HUES6 (cell line): ENCODE measurements around the gene CLSTN3.

ENCODE experiments used
- H3K27ac ChIP-seq: 2 replicates; pipeline ENCODE4 v1.7.0; 2013; ENCODE audit warnings: low read depth, mild to moderate bottlenecking, low read length, inconsistent platforms
- H3K27me3 ChIP-seq: 2 replicates; pipeline ENCODE4 v1.6.1; 2013; ENCODE audit warnings: low read length; ENCODE audit not compliant: control insufficient read depth, insufficient read depth
- H3K36me3 ChIP-seq: 2 replicates; pipeline ENCODE4 v1.6.1; 2013; ENCODE audit warnings: low read length; ENCODE audit not compliant: control insufficient read depth, insufficient read depth
- H3K4me1 ChIP-seq: 2 replicates; pipeline ENCODE4 v1.6.1; 2013; ENCODE audit warnings: low read length; ENCODE audit not compliant: control insufficient read depth, insufficient read depth
- H3K4me3 ChIP-seq: 2 replicates; pipeline ENCODE4 v1.5.1; 2013; ENCODE audit warnings: low read depth, low read length
- H3K9ac ChIP-seq: one replicate; pipeline ENCODE4 v1.6.1; 2013; ENCODE audit warnings: mild to moderate bottlenecking, low read length
- H3K9me3 ChIP-seq: 2 replicates; pipeline ENCODE4 v1.6.1; 2013; ENCODE audit warnings: low read depth, low read length; ENCODE audit not compliant: control insufficient read depth, insufficient read depth

CLSTN3 gene

DNA sequence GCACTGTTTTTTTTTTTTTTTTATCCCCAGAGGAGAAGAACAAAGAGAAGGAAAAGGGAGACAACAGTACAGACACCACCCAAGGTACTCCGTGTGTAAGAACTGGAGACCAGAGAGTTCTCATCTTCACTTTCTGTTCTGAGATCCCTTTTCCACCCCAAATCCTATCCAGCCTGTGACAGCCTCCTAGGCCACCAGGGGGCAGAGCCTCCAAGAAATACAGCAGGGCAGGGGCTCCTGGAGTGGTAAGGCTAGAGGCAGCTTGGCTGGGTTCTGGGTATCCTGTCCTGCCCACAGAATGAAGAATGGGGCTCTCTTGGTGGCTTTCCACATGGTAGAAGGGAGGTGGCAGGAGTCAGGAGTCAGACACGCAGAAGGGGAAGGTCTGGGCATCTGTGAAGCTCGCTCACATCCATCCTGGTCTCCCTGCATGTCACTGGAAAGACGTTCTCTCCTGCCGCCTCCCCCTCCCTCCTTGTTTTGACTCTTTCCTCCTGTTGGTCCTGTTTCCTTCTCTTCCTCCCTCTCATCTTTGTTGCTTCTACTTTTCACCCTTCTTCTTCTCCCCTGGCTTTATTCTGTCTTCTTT lies 12.0 kb downstream of the CLSTN3 start:
- Histone ChIP-seq H3K27me3 (no peaks in the 10 kb centered on the region), H3K27ac (no peak overlapping the region), H3K9ac (no peak overlapping the region), H3K9me3 (no peaks in the 10 kb centered on the region), H3K36me3 (peaks cover 10% of the 10 kb centered on the region), H3K4me3 (no peak overlapping the region), H3K4me1 (peaks cover 2% of the 10 kb centered on the region; the same call in 1 of the 2 replicates)

DNA sequence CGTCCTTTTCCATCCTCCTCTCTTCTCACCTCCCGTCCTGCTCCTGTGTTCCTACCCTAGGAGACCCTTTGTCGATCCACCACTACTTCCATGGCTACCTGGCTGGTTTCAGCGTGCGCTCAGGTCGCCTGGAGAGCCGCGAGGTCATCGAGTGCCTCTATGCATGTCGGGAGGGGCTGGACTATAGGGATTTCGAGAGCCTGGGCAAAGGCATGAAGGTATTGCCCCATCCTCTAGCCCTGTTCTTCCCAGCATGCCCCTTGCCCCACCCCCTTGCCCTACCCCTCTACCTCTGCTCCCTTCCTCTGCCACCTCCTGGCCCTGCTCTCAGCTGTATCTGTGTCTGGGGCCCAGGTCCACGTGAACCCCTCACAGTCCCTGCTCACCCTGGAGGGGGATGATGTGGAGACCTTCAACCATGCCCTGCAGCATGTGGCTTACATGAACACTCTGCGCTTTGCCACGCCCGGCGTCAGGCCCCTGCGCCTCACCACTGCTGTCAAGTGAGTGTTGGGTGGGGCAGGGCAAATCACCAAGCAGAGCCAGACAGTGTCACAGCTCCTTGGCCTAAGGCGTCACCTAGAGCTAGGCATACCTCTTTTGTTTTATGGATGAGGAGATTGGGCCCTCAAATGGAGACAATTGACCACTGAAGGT lies 12.8 kb downstream of the CLSTN3 start:
- Histone ChIP-seq H3K4me3 (no peak overlapping the region), H3K27me3 (no peaks in the 10 kb centered on the region), H3K9ac (no peak overlapping the region), H3K27ac (no peak overlapping the region), H3K4me1 (peaks cover 2% of the 10 kb centered on the region; the same call in 1 of the 2 replicates), H3K9me3 (no peaks in the 10 kb centered on the region), H3K36me3 (peaks cover 8% of the 10 kb centered on the region)

DNA sequence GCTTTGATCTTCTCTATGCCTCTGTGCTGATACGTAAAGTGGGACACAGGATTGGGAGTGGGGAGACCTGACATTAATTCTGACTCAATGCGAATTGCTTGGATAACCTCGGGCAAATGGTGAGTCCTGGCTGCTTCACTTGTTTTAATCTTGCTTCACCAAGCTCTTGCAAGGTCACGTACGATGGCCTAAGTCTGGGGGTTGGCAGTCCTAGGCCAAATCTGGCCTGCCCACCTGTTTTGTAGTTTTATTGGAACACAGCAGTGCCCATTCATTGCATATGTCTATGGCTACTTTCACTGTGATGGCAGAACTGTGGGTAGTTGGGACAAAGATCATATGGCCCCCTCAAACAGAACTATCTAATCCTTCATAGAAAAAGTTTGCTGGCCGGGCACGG lies 13.4 kb downstream of the CLSTN3 start:
- H3K4me3 ChIP-seq, result no peak overlapping the region
- no peak overlapping the region for H3K9ac ChIP-seq
- H3K27me3 ChIP-seq, result no peaks in the 10 kb centered on the region
- peaks cover 2% of the 10 kb centered on the region; the same call in 1 of the 2 replicates for H3K4me1 ChIP-seq
- peaks cover 8% of the 10 kb centered on the region for H3K36me3 ChIP-seq
- H3K27ac ChIP-seq, result no peak overlapping the region
- H3K9me3 ChIP-seq, result no peaks in the 10 kb centered on the region

DNA sequence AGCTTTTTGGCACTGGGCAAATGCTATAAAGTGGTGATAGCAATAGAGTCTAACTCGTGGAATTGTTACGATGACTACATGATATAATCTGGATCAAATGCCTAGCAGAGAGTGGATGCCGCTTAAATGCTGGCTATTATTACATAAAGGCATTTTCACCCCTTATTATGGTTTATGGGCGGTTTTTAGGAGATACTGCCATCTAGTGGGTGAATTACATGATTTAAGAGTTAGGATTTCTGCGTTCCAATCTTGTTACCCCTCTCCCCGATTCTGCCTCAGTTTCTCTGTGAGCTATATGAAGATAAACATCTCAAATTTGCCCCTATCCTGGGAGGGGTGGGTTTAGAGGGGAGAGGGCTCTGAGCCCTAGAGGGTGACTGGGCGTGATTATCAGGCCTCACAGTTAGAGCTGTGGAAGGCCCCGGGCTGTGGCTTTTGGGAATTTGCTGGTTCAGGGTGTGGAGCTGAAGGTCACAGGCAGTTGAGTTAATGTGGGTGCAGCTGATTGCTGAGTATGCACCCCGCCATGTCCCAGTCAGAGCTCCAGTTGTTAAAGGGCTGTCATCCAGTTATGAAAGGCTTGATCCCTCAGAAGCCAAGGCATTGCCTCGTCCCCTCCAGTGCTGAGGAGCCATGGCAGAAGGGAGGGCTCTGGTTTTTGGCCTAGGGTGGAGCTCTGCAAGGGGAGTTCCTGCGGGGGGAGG lies 14.4 kb downstream of the CLSTN3 start:
- Histone ChIP-seq H3K4me1 (peaks cover 2% of the 10 kb centered on the region; the same call in 1 of the 2 replicates), H3K27ac (no peak overlapping the region), H3K4me3 (no peak overlapping the region), H3K27me3 (no peaks in the 10 kb centered on the region), H3K9ac (no peak overlapping the region), H3K36me3 (peaks cover 18% of the 10 kb centered on the region), H3K9me3 (no peaks in the 10 kb centered on the region)

DNA sequence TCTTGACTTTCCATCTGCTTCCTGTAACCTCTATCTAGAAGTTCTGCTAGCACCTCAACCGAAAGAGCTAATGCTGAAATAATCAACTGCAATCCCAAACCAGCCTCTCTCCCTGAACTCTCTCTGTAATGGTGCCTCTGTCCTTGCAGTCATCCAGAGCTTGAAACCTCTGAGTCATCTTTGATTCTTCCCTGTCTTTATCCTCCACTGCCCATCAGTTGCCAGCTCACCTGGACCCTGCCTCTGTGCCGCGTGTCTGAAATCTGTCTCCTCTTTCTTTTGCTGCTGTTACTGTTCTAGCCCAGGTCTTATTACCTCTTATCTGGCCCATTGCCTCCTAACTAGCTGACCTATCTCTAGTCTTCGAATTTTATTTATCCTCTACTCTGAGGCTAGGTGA lies 15.5 kb downstream of the CLSTN3 start:
- no peaks in the 10 kb centered on the region for H3K9me3 ChIP-seq
- H3K27me3 ChIP-seq, result no peaks in the 10 kb centered on the region
- peaks cover 2% of the 10 kb centered on the region; the same call in 1 of the 2 replicates for H3K4me1 ChIP-seq
- no peak overlapping the region for H3K9ac ChIP-seq
- no peak overlapping the region for H3K4me3 ChIP-seq
- peaks cover 29% of the 10 kb centered on the region for H3K36me3 ChIP-seq
- H3K27ac ChIP-seq, result no peak overlapping the region

DNA sequence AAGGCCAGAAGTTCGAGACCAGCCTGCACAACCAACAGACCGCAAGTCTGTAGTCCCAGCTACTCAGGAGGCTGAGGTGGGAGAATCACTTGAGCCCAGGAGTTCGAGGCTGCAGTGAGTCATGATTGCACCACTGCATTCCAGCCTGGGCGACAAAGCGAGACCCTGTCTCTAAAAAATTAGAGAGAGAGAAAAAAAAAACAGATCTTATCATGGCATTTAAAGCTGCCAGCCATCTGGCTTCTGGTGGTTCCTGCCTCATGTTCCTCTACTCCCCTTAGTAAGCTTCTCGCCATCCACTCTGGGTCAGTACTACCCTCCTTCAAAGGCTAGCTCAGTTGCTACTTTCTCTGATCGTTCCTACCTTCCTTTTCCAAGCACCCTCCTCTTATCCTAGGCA lies 16.1 kb downstream of the CLSTN3 start:
- H3K27me3 ChIP-seq, result no peaks in the 10 kb centered on the region
- H3K4me1 ChIP-seq, result peaks cover 2% of the 10 kb centered on the region; the same call in 1 of the 2 replicates
- peaks cover 35% of the 10 kb centered on the region for H3K36me3 ChIP-seq
- no peak overlapping the region for H3K27ac ChIP-seq
- no peaks in the 10 kb centered on the region for H3K9me3 ChIP-seq
- H3K9ac ChIP-seq, result no peak overlapping the region
- no peak overlapping the region for H3K4me3 ChIP-seq

DNA sequence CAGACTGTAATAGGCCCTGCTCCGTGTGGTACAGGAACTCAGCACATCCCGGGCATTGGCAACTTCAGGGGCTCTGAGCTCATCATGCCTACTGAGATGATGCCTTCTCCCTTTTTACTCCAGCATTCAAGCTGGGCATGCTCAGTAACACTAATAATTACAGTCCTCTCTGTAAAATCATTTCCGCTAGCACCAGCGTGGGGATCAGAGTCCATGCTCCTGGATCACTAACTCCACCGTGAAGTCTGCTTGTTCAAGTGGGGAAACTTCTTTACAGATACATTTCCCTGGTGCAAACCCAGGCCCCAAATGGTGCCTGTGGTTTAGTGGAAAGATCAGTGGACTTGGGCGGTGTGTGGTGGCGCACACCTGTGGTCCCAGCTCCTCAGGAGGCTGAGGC lies 16.7 kb downstream of the CLSTN3 start:
- Histone ChIP-seq H3K9ac (no peak overlapping the region), H3K27me3 (no peaks in the 10 kb centered on the region), H3K36me3 (peaks cover 37% of the 10 kb centered on the region)

DNA sequence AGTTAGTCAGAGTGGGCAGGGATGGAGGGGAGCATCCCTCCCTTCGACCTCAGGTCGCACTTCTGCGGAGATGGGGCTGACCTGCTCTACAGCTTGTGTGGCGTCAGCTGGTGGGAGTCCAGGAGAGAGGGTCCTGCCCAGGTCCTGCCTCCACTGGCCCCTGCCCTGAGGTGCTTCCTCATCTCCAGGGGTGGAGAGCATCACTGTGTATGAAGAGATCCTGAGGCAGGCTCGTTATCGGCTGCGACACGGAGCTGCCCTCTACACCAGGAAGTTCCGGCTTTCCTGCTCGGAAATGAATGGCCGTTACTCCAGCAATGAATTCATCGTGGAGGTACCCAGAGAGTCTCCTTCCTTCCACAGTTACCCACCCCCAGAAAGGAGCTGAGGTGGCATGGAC lies 20.2 kb downstream of the CLSTN3 start:
- no peaks in the 10 kb centered on the region for H3K27me3 ChIP-seq
- no peaks in the 10 kb centered on the region for H3K4me1 ChIP-seq
- H3K9ac ChIP-seq, result no peak overlapping the region
- H3K4me3 ChIP-seq, result no peak overlapping the region
- H3K36me3 ChIP-seq, result peaks cover 37% of the 10 kb centered on the region
- H3K27ac ChIP-seq, result no peak overlapping the region
- no peaks in the 10 kb centered on the region for H3K9me3 ChIP-seq

More for the DNA sequence above, 16.7 kb downstream of the CLSTN3 start:
- Histone ChIP-seq H3K4me1 (peaks cover 2% of the 10 kb centered on the region; the same call in 1 of the 2 replicates), H3K9me3 (no peaks in the 10 kb centered on the region), H3K4me3 (no peak overlapping the region), H3K27ac (no peak overlapping the region)

DNA sequence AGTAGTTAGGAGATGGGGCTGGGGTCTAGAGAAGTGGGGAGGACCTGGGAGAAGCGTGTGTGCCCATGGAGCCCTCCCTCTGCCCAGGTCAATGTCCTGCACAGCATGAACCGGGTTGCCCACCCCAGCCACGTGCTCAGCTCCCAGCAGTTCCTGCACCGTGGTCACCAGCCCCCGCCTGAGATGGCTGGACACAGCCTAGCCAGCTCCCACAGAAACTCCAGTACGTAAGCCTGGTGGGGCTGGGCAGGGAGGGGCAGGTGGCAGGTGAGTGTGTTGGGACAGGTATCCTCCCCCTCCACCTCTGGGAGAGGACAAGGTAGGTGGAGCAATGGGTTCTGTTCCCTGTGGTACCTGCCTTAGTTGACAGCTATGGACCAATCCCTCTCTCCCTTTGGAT lies 20.7 kb downstream of the CLSTN3 start:
- no peaks in the 10 kb centered on the region; the same call in 1 of the 2 replicates for H3K4me1 ChIP-seq
- no peaks in the 10 kb centered on the region for H3K27me3 ChIP-seq
- peaks cover 37% of the 10 kb centered on the region for H3K36me3 ChIP-seq
- H3K4me3 ChIP-seq, result no peak overlapping the region
- no peaks in the 10 kb centered on the region for H3K9me3 ChIP-seq
- no peak overlapping the region for H3K27ac ChIP-seq
- no peak overlapping the region for H3K9ac ChIP-seq

DNA sequence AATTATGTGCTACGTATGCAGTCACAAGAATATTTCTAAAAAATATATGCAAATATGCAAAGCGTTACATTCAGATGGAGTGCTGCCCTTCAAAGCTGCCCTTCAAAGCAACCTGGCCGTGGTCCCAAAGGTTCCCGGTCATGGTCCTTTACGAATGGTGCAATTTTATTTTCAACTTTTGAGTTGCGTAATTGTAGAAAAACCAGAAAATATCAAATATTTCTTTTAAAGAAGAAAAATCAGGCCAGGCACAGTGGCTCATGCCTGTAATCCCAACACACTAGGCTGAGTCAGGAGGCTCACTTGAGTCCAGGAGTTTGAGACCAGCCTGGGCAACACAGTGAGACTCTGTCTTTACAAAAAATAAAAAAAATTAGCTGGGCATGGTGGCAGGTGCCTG lies 21.4 kb downstream of the CLSTN3 start:
- Histone ChIP-seq H3K36me3 (peaks cover 35% of the 10 kb centered on the region), H3K27ac (no peak overlapping the region), H3K9ac (no peak overlapping the region), H3K9me3 (no peaks in the 10 kb centered on the region), H3K4me3 (no peak overlapping the region), H3K4me1 (no peaks in the 10 kb centered on the region; the same call in 1 of the 2 replicates), H3K27me3 (no peaks in the 10 kb centered on the region)

DNA sequence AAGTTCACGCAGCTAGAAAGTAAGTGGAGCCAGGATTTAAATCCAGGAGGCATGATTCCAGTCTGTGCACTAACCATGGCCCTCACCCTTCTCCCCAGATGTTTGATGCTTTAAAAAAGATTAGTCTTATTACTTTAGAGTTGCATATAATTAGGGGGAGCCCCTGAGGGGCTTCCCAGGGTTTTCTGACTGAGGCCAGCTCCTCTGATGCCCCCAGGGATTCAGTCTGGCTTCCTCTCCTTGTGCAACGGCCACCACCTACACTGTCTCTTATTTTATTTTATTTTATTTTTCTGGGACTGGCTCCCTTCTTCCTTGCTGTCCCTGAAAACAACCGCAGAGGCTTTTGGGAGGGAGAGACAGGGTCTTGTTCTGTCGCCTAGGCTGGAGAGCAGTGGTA lies 22.6 kb downstream of the CLSTN3 start:
- Histone ChIP-seq H3K4me3 (no peak overlapping the region), H3K36me3 (peaks cover 35% of the 10 kb centered on the region), H3K9ac (no peak overlapping the region), H3K27ac (no peak overlapping the region), H3K4me1 (no peaks in the 10 kb centered on the region; the same call in 1 of the 2 replicates), H3K27me3 (no peaks in the 10 kb centered on the region), H3K9me3 (no peaks in the 10 kb centered on the region)
